Non-pigmented ciliary epithelial cell (primary cell): ENCODE measurements around the gene GUSB.

Experiments used
- DNase-seq: peaks from one replicate; pipeline ENCODE4 v3.0.0-alpha.2; 2010; ENCODE audit warnings: low read depth

Gene GUSB

GRCh38 chr7:65927489-65928448 lies 54.2 kb downstream of the GUSB start:
- DNase-seq: no peak

DNA sequence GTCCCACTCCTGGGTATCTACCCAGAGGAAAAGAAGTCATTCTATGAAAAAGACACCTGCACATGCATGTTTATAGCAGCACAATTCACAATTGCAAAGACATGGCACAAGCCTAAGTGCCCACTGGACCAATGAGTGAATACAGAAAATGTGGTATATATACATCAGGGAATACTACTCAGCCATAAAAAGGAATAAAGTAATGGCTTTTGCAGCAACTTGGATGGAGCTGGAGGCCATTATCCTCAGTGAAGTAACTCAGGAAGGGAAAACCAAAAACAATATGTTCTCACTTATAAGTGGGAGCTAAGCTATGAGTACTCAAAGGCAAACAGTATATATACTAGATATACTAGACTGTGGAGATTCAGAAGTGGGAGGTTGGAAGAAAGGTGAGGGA lies 55.4 kb downstream of the GUSB start:
- DNase-seq: no peak

DNA sequence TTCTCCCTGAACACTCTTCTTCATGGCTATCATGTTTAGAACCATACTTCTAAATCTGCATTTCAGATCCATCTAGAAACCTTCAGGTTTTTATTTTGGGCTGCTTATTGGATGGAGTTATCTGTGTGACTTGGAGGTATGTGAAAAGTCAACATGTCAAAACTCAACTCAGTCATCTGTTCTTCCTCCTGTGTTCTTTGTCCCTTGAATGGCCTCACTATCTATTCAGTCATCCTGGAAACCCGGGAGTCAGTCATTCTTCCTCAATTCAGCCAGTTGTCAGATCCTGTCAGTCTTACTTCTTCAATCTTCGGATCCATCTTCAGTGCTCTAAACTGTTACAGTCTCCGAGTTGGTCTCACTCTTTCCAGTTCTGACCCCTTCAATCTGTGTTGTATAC lies 57.0 kb downstream of the GUSB start:
- DNase-seq: no peak

DNA sequence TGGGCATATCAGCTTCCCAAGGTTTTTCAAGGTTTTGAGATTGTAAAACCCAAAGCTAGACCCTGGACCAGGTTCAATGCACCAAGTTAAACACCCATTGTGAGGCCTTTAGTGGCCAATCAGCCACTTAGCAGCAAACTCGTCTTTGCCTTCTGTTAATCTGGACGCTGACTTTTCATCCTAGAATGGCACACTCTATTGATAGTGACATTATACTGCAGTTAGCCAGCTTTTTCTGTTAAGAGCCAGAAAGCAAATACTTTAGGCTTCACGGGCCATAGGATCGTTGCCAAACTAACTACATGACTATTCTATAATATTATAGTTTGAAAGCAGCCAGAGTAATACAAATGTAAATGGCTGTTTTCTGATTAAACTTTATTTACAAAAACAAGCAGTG lies 57.8 kb downstream of the GUSB start:
- no peak for DNase-seq

DNA sequence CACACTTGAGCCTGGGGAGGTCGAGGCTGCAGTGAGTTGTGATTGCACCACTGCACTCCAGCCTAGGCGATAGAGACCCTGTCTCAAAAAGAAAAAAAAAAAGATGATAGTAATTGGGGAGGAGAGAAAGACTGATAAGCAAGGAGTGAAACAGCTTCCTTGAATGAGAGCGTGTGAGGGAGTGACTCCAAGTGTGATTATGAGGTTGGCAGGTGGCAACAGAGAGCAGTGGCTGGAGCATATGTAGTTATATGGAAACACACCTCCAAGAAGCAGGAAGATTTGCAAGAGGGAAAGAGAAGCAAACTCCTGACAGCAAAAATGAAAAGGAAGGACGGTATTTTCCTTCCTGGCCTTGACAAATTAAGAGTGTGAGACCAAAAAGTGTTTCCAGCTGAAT lies 58.7 kb downstream of the GUSB start:
- no peak for DNase-seq

GRCh38 chr7:65915921-65916657 lies 65.9 kb downstream of the GUSB start:
- DNase-seq: no peak

DNA sequence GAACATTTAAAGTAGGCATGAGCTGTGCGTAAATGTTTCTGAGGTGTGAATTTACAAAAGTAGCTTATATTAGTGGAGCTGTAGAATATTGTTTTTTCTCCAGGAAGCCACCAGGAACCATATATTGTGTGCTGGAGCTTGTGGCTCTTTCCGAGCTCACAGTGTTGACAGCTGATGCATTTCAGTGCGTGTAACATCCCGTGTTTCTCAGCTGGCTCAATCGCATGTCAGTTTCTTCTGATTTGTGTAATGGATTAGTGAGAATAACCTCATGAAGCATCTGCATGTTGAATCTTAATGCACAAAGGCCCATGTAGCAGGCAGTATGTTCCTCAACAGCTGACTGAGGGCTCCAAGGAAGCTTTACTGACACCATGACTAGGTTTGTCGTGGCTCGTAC lies 69.8 kb downstream of the GUSB start:
- no peak for DNase-seq
